ENCODE measurements around the gene PTTG1IP.

DNA sequence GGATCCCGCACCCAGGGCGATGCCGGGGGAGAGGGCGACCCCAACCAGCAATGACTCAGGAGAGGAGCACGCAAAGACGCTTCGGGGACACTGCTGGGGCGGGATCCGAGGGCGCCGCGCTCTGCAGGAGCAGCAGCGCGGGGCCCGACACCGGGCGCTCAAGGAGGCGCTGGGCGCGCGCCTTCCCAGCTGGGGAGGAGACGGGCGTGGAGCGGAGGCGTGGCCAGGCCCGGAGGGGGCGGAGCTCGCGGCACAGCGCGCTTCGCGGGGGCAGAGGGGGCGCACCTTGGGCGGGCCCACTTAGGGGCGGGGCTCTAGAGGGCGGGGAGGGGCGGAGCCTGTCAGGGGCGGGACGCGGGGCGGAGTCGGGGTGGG is 56.0 kb downstream of the PTTG1IP start:
- TF ChIP-seq EZH2 (IDR thresholded peaks at IDR 0.05; ENCODE audit: low read length, missing control alignments): no peak
- TF ChIP-seq, protein P1, sequence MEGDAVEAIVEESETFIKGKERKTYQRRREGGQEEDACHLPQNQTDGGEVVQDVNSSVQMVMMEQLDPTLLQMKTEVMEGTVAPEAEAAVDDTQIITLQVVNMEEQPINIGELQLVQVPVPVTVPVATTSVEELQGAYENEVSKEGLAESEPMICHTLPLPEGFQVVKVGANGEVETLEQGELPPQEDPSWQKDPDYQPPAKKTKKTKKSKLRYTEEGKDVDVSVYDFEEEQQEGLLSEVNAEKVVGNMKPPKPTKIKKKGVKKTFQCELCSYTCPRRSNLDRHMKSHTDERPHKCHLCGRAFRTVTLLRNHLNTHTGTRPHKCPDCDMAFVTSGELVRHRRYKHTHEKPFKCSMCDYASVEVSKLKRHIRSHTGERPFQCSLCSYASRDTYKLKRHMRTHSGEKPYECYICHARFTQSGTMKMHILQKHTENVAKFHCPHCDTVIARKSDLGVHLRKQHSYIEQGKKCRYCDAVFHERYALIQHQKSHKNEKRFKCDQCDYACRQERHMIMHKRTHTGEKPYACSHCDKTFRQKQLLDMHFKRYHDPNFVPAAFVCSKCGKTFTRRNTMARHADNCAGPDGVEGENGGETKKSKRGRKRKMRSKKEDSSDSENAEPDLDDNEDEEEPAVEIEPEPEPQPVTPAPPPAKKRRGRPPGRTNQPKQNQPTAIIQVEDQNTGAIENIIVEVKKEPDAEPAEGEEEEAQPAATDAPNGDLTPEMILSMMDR (conservative IDR thresholded peaks at IDR 0.05 in 1 of 2, IDR thresholded peaks at IDR 0.05 in 1 of 2; ENCODE audit: low read depth in 1 of 2, low read length in 2 of 2): no peak
